HG02885 (cell line): Measurements from ENCODE around the gene TUBD1.
"Not testable (repeated sequence)": the region's sequence is repeated elsewhere in the genome, so short reads cannot be mapped to it uniquely, and the experiment has no call there.

ENCODE experiments used
- ATAC-seq: cut with Tn5 transposase; IDR thresholded peaks from one replicate; pipeline ENCODE4 v1.9.1; 2021; ENCODE audit warnings: mild to moderate bottlenecking; ENCODE audit not compliant: unreplicated experiment, poor library complexity

Gene TUBD1

GRCh38 chr17:59846394-59847165, 46.2 kb downstream of the TUBD1 start:
- peak; percentile 51 for ATAC-seq

DNA sequence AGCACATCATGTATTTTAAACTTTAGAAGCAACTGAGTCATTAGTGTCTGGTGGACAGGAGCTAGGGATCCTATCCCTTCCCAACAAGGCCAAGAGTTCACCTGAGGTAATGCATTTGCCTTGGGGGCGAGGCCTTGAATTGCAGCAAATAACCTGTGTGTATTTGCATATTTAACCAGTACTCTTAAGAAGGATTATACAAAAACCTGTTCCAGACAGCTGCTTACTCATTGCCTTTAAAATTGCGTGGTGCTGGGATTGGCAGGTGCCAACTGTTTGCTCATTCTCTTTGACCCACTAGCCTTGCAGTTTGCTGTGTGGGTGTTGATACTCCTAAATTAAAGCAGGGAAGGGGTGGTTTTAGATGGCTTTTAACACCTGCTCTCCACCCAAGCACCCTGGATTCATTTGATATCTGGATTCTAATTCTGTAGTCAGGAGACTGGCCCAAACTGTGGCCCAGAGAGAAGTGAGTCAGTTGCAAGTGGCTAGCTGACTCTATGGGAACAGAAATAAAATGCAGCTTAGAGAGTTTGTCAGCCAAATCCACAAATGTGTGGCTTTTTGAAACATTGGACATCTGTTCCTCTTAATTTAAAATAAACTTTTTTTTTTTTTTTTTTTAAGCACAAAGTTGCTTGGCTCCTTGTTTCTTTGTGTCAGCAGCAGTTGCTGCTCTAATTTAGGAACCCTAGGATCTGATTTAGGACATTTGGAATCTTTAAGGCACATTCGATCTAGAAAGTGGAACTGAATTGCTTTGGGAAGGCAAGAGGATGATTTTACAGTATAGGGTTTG, 46.9 kb downstream of the TUBD1 start:
- peak; percentile 21 for ATAC-seq

- ATAC-seq, result no peak
These were observed 47.7 kb downstream of the TUBD1 start for GRCh38 chr17:59844884-59845594.

DNA sequence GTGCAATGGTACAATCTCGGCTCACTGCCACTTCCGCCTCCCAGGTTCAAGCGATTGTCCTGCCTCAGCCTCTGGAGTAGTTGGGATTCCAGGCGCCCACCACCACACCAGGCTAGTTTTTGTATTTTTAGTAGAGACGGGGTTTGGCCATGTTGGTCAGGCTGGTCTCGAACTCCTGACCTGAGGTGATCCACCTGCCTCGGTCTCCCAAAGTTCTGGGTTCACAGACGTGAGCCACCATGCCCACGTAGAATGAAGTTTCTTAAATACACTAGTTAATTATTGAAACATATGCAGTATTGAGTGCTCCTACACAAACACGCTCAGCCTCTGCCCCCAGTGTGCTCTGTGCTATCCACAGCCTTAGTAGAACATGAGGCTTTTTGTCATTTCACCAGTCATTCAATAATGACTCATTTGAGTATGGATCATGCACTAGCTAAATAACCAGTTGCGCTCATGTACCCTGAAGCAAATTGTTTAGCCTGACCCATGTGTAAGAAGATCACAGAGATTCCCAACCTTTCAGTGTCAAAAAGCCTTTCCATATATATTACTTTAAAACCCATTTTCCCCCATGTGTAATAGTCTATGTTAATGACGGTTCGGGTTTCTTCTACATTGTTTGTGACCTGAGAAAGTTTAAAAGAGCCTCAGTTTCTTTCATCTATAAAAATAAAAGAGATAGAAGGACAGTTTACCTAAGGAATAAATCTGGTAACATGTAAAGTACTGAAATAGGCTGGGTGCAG, 49.7 kb downstream of the TUBD1 start:
- no peak for ATAC-seq

GRCh38 chr17:59841882-59842263, 50.9 kb downstream of the TUBD1 start:
- not testable (repeated sequence) for ATAC-seq

GRCh38 chr17:59841091-59841881, 51.5 kb downstream of the TUBD1 start:
- not testable (repeated sequence) for ATAC-seq

DNA sequence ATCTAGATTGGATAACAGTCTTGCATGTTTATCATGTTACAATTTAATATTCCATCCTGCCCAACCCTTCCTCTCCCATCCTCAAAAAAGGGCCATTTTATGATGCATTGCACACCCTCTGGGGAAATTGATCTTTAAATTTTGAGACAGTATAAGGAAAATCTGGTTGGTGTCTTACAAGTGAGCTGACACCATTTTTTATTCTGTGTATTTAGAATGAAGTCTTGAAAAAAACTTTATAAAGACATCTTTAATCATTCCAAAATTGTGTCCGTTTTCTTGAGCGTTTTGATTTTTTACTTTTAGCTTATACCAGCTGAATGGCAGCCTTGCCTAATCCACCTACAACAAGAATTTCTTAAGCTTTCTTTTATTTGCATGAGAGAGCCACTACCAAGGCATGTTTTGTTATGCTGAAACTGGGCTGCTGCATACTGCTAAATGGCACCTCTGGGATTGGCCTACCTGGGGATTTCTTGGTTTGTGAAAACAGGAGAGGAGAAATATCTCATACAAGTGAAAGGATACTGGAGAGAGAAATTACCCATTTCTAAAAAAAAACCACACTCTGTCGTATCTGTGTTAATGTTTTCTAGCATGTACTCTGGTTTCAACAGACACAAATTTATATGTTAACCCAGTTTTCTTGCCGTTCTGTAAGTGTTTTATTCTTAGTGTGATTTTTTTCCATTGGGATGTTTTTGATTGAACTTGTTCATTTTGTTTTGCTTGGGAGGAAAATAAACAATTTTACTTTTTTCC, 52.2 kb downstream of the TUBD1 start:
- ATAC-seq, result no peak

GRCh38 chr17:59839651-59840328, 53.0 kb downstream of the TUBD1 start:
- no peak for ATAC-seq

DNA sequence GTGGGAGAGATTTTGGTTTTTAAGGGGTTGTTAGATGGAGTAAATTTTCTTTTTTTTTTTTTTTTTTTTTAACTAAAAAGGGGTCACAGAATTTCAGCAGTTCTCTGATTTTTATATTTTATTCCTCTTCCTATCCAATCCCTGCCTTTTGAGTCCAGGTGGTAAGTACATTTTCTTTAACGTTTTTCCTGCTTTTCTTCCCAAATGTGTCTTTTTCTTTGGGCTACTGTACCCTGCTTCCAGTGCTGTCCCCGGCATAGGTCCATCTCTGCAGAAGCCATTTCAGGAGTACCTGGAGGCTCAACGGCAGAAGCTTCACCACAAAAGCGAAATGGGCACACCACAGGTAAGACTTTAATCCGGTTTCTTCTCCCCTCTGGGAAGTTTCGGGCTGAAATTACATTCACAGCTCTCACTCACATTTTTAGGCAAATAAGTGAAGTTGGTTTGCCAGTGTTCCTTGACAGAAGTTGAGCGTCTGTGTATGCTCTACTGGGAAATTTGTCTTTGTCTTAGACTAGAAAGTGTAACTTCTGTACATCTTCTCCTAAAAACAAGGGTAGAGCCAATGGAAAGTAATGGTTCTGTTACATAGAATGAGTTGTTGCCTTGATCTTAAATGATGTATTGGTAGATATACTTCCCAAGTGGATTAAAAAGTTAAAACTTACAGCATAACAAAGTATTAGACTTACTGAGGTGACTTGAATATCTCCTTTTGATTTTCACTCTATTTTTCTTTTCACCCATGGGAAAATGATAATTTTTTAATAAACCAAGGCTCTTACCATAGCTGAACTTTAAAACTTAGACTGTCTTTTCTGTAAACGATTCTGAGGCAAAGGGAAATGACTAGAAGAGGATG, 54.5 kb downstream of the TUBD1 start:
- no peak for ATAC-seq

DNA sequence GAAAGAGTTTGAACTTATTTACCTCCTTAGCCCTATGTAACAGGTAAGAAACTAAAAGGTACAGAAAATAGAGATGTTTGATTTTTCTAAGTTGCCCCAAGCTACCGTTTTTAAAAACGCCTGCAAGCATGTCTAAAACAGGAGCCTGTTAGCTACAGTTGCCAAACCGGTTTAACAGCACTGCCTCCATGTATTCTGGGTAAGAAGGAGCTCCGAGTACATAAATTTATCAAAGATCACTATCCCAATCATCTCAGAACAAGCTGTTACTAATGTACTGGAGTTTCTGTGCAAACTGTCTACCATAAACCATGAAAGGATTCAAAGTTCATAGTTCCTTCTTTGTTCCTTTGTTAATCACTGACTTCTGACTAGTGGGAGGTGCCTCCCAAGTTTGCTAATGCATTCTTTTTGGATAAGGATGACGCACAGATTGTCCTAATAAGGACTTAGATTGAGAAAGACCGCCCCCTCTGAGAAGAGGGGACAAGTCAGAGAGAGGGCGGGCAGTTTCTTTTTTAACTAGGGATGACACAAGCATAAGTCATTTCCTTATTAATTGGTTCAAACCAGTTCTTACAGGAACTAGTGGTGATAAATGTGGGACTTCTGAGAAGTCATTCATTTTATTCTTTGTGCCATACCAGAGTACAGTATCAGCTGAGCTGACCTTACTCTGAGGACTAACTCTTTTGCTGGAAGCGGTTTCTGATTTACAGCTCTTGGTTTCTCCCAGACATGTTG, 55.3 kb downstream of the TUBD1 start:
- peak; percentile 80 for ATAC-seq

- ATAC-seq, result no peak
These were observed 59.8 kb downstream of the TUBD1 start for GRCh38 chr17:59832883-59833379.

DNA sequence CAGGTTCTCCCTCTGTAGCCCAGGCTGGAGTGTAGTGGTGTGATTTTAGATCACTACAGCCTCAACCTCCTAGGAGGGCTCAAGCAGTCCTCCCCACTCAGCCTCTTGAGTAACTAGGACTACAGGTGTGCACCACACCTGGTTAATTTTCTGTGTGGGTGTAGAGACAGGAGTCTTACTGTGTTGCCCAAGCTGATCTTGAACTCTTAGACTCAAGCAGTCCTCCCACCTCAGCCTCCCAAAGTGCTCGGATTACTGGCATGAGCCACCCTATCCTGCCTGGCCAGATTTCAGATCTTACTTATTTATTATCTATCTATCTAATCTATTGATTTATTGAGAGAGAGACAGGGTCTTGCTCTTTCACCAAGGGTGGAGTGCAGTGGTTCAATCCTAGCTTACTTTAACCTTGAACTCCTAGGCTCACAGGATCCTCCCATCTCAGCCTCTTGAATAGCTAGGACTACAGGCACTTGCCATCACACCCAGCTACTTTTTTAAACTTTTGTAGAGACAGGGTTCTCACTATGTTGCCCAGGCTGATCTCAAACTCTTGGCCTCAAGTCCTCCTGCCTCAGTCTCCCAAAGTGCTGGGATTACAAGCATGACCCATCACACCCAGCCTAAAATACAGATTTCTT, 61.8 kb downstream of the TUBD1 start:
- ATAC-seq, result no peak

DNA sequence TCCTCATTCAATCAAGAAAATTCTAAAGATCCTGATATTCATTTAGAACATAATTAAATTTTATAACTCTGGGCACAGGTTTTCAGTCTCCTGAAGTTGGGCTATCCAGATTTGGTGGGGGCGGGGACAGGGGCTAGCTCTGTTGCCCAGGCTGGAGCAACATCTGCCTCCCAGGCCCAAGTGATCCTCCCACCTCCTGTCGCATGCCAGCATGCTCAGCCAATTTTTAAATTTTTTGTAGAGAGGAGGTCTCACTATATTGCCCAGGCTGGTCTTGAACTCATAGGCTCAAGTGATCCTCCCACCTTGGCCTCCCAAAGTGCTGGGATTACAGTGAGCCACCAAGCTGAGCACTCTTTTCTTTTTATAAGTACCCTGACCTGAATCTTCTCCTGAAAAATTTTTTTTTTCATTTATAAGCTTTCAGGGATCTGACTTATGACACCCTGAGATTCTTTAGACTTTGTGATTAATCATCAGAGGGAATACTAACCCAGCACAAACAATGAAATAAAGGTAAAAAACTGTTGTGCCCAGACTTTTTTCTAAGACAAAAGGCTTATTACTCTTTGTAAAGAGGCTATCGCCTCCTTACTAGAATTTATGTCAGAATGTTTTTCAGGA, 62.6 kb downstream of the TUBD1 start:
- ATAC-seq, result no peak

GRCh38 chr17:59829217-59830006, 63.3 kb downstream of the TUBD1 start:
- peak; percentile 75 for ATAC-seq

- not testable (repeated sequence) for ATAC-seq
These were observed 63.9 kb downstream of the TUBD1 start for GRCh38 chr17:59828819-59829216.
